Endothelial cell (in vitro differentiated cells): Measurements from ENCODE around the gene OR8S1. TPM values are rescaled to one million over a fixed set of nuclear protein-coding genes. Genes with fewer than 3 reads are reported as not detected.
"Not testable (repeated sequence)": the region's sequence is repeated elsewhere in the genome, so short reads cannot be mapped to it uniquely, and the experiment has no call there.

ENCODE experiments used
- DNase-seq: peaks from one replicate; pipeline ENCODE4 v3.0.0; 2021; ENCODE audit warnings: low spot score
- H3K27ac Mint-ChIP-seq: one replicate; pipeline ENCODE4 v1.8.0; 2021; ENCODE audit warnings: mixed read lengths, inconsistent platforms; ENCODE audit not compliant: unreplicated experiment
- H3K27me3 Mint-ChIP-seq: one replicate; pipeline ENCODE4 v1.8.0; 2021; ENCODE audit warnings: mild to moderate bottlenecking, moderate library complexity, mixed read lengths, inconsistent platforms; ENCODE audit not compliant: unreplicated experiment
- H3K36me3 Mint-ChIP-seq: one replicate; pipeline ENCODE4 v1.8.0; 2021; ENCODE audit warnings: mild to moderate bottlenecking, low read depth, mixed read lengths, inconsistent platforms; ENCODE audit not compliant: unreplicated experiment
- H3K4me1 Mint-ChIP-seq: one replicate; pipeline ENCODE4 v1.8.0; 2021; ENCODE audit warnings: mild to moderate bottlenecking, mixed read lengths, inconsistent platforms; ENCODE audit not compliant: unreplicated experiment
- H3K4me3 Mint-ChIP-seq: one replicate; pipeline ENCODE4 v1.8.0; 2021; ENCODE audit warnings: mild to moderate bottlenecking, mixed read lengths, inconsistent platforms; ENCODE audit not compliant: unreplicated experiment
- H3K9me3 Mint-ChIP-seq: one replicate; pipeline ENCODE4 v1.8.0; 2021; ENCODE audit warnings: mixed read lengths, inconsistent platforms; ENCODE audit not compliant: unreplicated experiment
- CTCF ChIP-seq: fragments of 200-600 bp; sonication (generic); IDR thresholded peaks from one replicate; pipeline ENCODE4 v1.5.0; 2021; ENCODE audit warnings: antibody characterized with exemption; ENCODE audit not compliant: unreplicated experiment
- total RNA-seq: library from RNA; stranded (reverse); fragmentation: NEBNext Ultra II Directional; extraction: Animal tissue kit (Norgen Biotek cat#: 25700); gene quantifications from one replicate; pipeline ENCODE4 v1.2.1, GENCODE V29; 2021; ENCODE audit not compliant: unreplicated experiment

The OR8S1 gene
- total RNA-seq, 1 donor from 2014 or later, result not detected

- no peak overlapping the region for H3K4me3 Mint-ChIP-seq
- no peak for TF ChIP-seq CTCF
- no peaks in the 10 kb centered on the region for H3K4me1 Mint-ChIP-seq
- DNase-seq, result no peak
- no peaks in the 10 kb centered on the region for H3K9me3 Mint-ChIP-seq
- H3K27me3 Mint-ChIP-seq, result no peaks in the 10 kb centered on the region
- no peaks in the 10 kb centered on the region for H3K36me3 Mint-ChIP-seq
- H3K27ac Mint-ChIP-seq, result no peak overlapping the region
Measured at GRCh38 chr12:48514728-48515127, 10.7 kb upstream of the OR8S1 start.

GRCh38 chr12:48520381-48520780 lies 5.1 kb upstream of the OR8S1 start:
- not testable (repeated sequence) for H3K27ac Mint-ChIP-seq, H3K27me3 Mint-ChIP-seq, DNase-seq, H3K36me3 Mint-ChIP-seq, H3K9me3 Mint-ChIP-seq, H3K4me1 Mint-ChIP-seq, H3K4me3 Mint-ChIP-seq

- no peaks in the 10 kb centered on the region for H3K9me3 Mint-ChIP-seq
Measured at GRCh38 chr12:48527891-48528670, 2.6 kb downstream of the OR8S1 start.

GRCh38 chr12:48532601-48533000 lies 7.2 kb downstream of the OR8S1 start:
- no peak for DNase-seq
- peaks cover 1% of the 10 kb centered on the region for H3K27me3 Mint-ChIP-seq
- H3K4me3 Mint-ChIP-seq, result no peak overlapping the region
- H3K4me1 Mint-ChIP-seq, result no peaks in the 10 kb centered on the region
- no peak overlapping the region for H3K27ac Mint-ChIP-seq
- TF ChIP-seq CTCF, result no peak
- H3K36me3 Mint-ChIP-seq, result no peaks in the 10 kb centered on the region
- H3K9me3 Mint-ChIP-seq, result no peaks in the 10 kb centered on the region

More at GRCh38 chr12:48527891-48528670, 2.6 kb downstream of the OR8S1 start:
- no peak for DNase-seq
- H3K36me3 Mint-ChIP-seq, result no peaks in the 10 kb centered on the region
- no peak overlapping the region for H3K4me3 Mint-ChIP-seq
- no peaks in the 10 kb centered on the region for H3K27me3 Mint-ChIP-seq
- H3K27ac Mint-ChIP-seq, result no peak overlapping the region
- TF ChIP-seq CTCF, result no peak
- no peaks in the 10 kb centered on the region for H3K4me1 Mint-ChIP-seq

- H3K27me3 Mint-ChIP-seq, result peaks cover 6% of the 10 kb centered on the region
- H3K27ac Mint-ChIP-seq, result no peak overlapping the region
- H3K36me3 Mint-ChIP-seq, result no peaks in the 10 kb centered on the region
- no peaks in the 10 kb centered on the region for H3K4me1 Mint-ChIP-seq
- no peak for TF ChIP-seq CTCF
- no peak overlapping the region for H3K4me3 Mint-ChIP-seq
- no peaks in the 10 kb centered on the region for H3K9me3 Mint-ChIP-seq
- no peak for DNase-seq
Measured at GRCh38 chr12:48536602-48537001, 11.2 kb downstream of the OR8S1 start.
